A549 (cell line): ENCODE results near the gene FBXO41. TPM values are rescaled to one million over a fixed set of nuclear protein-coding genes. Genes with fewer than 3 reads are reported as not detected.

Experiments
- ATAC-seq, 2 experiments: fragments of 200-7000 bp in 1 of 2; fragments of >200 bp in 1 of 2; cut with Nextera tagmentation in 1 of 2; cut with Tn5 transposase in 1 of 2; 3 replicates each; pipeline versions ENCODE4 v1.8.0 to v1.9.1; 2018 to 2020; ENCODE audit warnings: mild to moderate bottlenecking in 1 of 2, moderate library complexity in 1 of 2
- CTCF ChIA-PET: fragments of 300-600 bp; sonication (Branson Sonifier 250); formaldehyde crosslinking; extraction: SDS; loops from one replicate; lab custom pipeline; 2021; ENCODE audit warnings: antibody characterized with exemption, inconsistent platforms; lab: Yijun Ruan, JAX
- POLR2A ChIA-PET: fragments of 350-600 bp; formaldehyde crosslinking; extraction: SDS; loops from one replicate; lab custom pipeline; 2021; ENCODE audit warnings: antibody characterized with exemption, inconsistent platforms; lab: Yijun Ruan, JAX
- DNase-seq, 2 experiments: peaks; one replicate each; pipeline versions ENCODE4 v3.0.0 to v3.0.0-alpha.2; 2011 to 2016; ENCODE audit warnings: low read depth in 1 of 2, low spot score in 1 of 2
- FAIRE-seq: peaks from 2 replicates; lab custom pipeline; 2011; peaks lifted over from hg19 to GRCh38; lab: Jason Lieb, UNC
- H3K27ac ChIP-seq, 2 experiments: fragments of >200 bp; sonication (Bioruptor Twin); formaldehyde crosslinking; 3 replicates each; pipeline ENCODE4 v1.5.1; 2016 to 2017
- H3K4me1 ChIP-seq: fragments of >200 bp; sonication (Bioruptor Twin); formaldehyde crosslinking; 3 replicates; pipeline ENCODE4 v1.6.1; 2016
- H3K4me2 ChIP-seq: fragments of >200 bp; sonication (Bioruptor Twin); formaldehyde crosslinking; 3 replicates; pipeline ENCODE4 v1.6.1; 2016
- H3K4me3 ChIP-seq: fragments of >200 bp; sonication (Bioruptor Twin); formaldehyde crosslinking; 3 replicates; pipeline ENCODE4 v1.5.1; 2016
- H3K9me3 ChIP-seq: fragments of >200 bp; sonication (Bioruptor Twin); formaldehyde crosslinking; 3 replicates; pipeline ENCODE4 v1.6.1; 2016
- ATOH8 ChIP-seq: fragments of 250-450 bp; sonication (Bioruptor Pico); IDR thresholded peaks from 2 replicates; pipeline ENCODE4 v1.5.0; 2020; ENCODE audit warnings: low read depth, mild to moderate bottlenecking, moderate library complexity
- ESRRA ChIP-seq: fragments of 150-350 bp; IDR thresholded peaks from 2 replicates; pipeline ENCODE4 v1.6.1; 2014; ENCODE audit warnings: mild to moderate bottlenecking, low read length, borderline replicate concordance
- FOSB ChIP-seq: fragments of 250-450 bp; sonication (Bioruptor Pico); IDR thresholded peaks from 2 replicates; pipeline ENCODE4 v1.5.0; 2020; ENCODE audit warnings: mild to moderate bottlenecking, moderate library complexity
- HDAC2 ChIP-seq: fragments of 200-600 bp; sonication (generic); IDR thresholded peaks from 2 replicates; pipeline ENCODE4 v1.6.1; 2016
- HES2 ChIP-seq: fragments of >200 bp; sonication (Bioruptor Twin); formaldehyde crosslinking; IDR thresholded peaks from 2 replicates; pipeline ENCODE4 v1.6.1; 2016
- HEYL ChIP-seq: fragments of 250-450 bp; sonication (Bioruptor Pico); IDR thresholded peaks from 2 replicates; pipeline ENCODE4 v1.8.0; 2021; ENCODE audit warnings: mild to moderate bottlenecking, moderate library complexity
- HOXB13 ChIP-seq: fragments of 250-450 bp; sonication (Bioruptor Pico); IDR thresholded peaks from 2 replicates; pipeline ENCODE4 v1.5.0; 2020; ENCODE audit warnings: low read depth, mild to moderate bottlenecking, moderate library complexity
- HOXB5 ChIP-seq: fragments of 250-450 bp; sonication (Bioruptor Pico); IDR thresholded peaks from 2 replicates; pipeline ENCODE4 v1.5.0; 2020; ENCODE audit warnings: mild to moderate bottlenecking, moderate library complexity
- JUN ChIP-seq, 2 experiments: fragments of >200 bp; sonication (Bioruptor Twin); formaldehyde crosslinking; IDR thresholded peaks; 2 replicates in 1 of 2; 3 replicates in 1 of 2; pipeline ENCODE4 v1.6.1; 2016 to 2017
- MAFK ChIP-seq: fragments of 450-650 bp; IDR thresholded peaks from 2 replicates; pipeline ENCODE4 v1.6.1; 2014; ENCODE audit not compliant: partially characterized antibody
- MAZ ChIP-seq: fragments of 150-350 bp; IDR thresholded peaks from 2 replicates; pipeline ENCODE4 v1.6.1; 2014; ENCODE audit warnings: antibody characterized with exemption, low read depth, low read length, borderline replicate concordance
- NR3C1 ChIP-seq: fragments of >200 bp; sonication (Bioruptor Twin); formaldehyde crosslinking; IDR thresholded peaks from 3 replicates; pipeline ENCODE4 v1.6.1; 2017
- POLR2A ChIP-seq: IDR thresholded peaks from 2 replicates; pipeline ENCODE4 v1.6.1; 2012; ENCODE audit warnings: mild to moderate bottlenecking, low read length
- POLR2AphosphoS2 ChIP-seq: conservative IDR thresholded peaks from 2 replicates; pipeline ENCODE4 v1.6.1; 2012; ENCODE audit warnings: low read length, improper control_type of control experiment, inconsistent platforms
- RAD21 ChIP-seq, 2 experiments: fragments of >200 bp in 1 of 2; sonication (Bioruptor Twin) in 1 of 2; formaldehyde crosslinking in 1 of 2; IDR thresholded peaks in 1 of 2; conservative IDR thresholded peaks in 1 of 2; 2 replicates in 1 of 2; 3 replicates in 1 of 2; pipeline ENCODE4 v1.6.1; 2012 to 2018; ENCODE audit warnings: inconsistent platforms in 1 of 2
- RARB ChIP-seq: fragments of 250-450 bp; sonication (Bioruptor Pico); IDR thresholded peaks from 2 replicates; pipeline ENCODE4 v1.8.0; 2021; ENCODE audit warnings: mild to moderate bottlenecking, moderate library complexity
- RFX5 ChIP-seq: fragments of 450-650 bp; IDR thresholded peaks from 2 replicates; pipeline ENCODE4 v1.7.1; 2014; ENCODE audit warnings: antibody characterized with exemption, mild to moderate bottlenecking, moderate library complexity
- RNF2 ChIP-seq: fragments of 200-600 bp; sonication (generic); IDR thresholded peaks from 2 replicates; pipeline ENCODE4 v1.6.1; 2016; ENCODE audit warnings: low read depth, mild to moderate bottlenecking, antibody characterized with exemption, moderate library complexity, borderline replicate concordance
- SMC3 ChIP-seq: fragments of >200 bp; sonication (Bioruptor Twin); formaldehyde crosslinking; IDR thresholded peaks from 3 replicates; pipeline ENCODE4 v1.6.1; 2018; ENCODE audit warnings: inconsistent platforms
- TFCP2L1 ChIP-seq: fragments of 250-450 bp; sonication (Bioruptor Pico); IDR thresholded peaks from 2 replicates; pipeline ENCODE4 v1.5.0; 2021; ENCODE audit warnings: mild to moderate bottlenecking
- ZC3H11A ChIP-seq: fragments of 450-650 bp; IDR thresholded peaks from 2 replicates; pipeline ENCODE4 v1.6.1; 2014; ENCODE audit warnings: antibody characterized with exemption, mild to moderate bottlenecking
- ZNF302 ChIP-seq: fragments of 250-450 bp; sonication (Bioruptor Pico); IDR thresholded peaks from 2 replicates; pipeline ENCODE4 v1.9.0; 2021; ENCODE audit warnings: inconsistent platforms, mild to moderate bottlenecking, moderate library complexity
- ZSCAN20 ChIP-seq: fragments of 250-450 bp; sonication (Bioruptor Pico); IDR thresholded peaks from 2 replicates; pipeline ENCODE4 v1.8.0; 2022; ENCODE audit warnings: mild to moderate bottlenecking, moderate library complexity
- WGBS: methylation state at CpG from one replicate; pipeline ENCODE4 v1.1.6; 2017; ENCODE audit errors: missing lambda C conversion rate; 5-methylcytosine and 5-hydroxymethylcytosine counted together
- polyA plus RNA-seq, 4 experiments: library from polyadenylated mRNA; depleted of rRNA in 3 of 4; stranded (reverse); fragments of >200 nt; fragmentation: RNase III in 1 of 4; extraction: RNeasy Plus Mini Kit Qiagen cat#74134 plus additional on column Dnase treatment in 1 of 4; gene quantifications; 2 replicates in 3 of 4; 3 replicates in 1 of 4; pipeline ENCODE4 v1.2.3, GENCODE V29; 2011 to 2017
- TF ChIP-seq, protein P1 (sequence below): fragments of 250-450 bp; sonication (Bioruptor Pico); IDR thresholded peaks from 2 replicates; pipeline ENCODE4 v1.5.0; 2021; ENCODE audit warnings: mild to moderate bottlenecking, moderate library complexity, borderline replicate concordance
- TF ChIP-seq, protein P2 (sequence below): fragments of >200 bp; sonication (Bioruptor Twin); formaldehyde crosslinking; IDR thresholded peaks from 3 replicates; pipeline ENCODE4 v1.6.1; 2016

The FBXO41 gene
- polyA plus RNA-seq, 2 of the 4 experiments (the other 2 are of a cell fraction) = 3.2 to 6.4 TPM

DNA sequence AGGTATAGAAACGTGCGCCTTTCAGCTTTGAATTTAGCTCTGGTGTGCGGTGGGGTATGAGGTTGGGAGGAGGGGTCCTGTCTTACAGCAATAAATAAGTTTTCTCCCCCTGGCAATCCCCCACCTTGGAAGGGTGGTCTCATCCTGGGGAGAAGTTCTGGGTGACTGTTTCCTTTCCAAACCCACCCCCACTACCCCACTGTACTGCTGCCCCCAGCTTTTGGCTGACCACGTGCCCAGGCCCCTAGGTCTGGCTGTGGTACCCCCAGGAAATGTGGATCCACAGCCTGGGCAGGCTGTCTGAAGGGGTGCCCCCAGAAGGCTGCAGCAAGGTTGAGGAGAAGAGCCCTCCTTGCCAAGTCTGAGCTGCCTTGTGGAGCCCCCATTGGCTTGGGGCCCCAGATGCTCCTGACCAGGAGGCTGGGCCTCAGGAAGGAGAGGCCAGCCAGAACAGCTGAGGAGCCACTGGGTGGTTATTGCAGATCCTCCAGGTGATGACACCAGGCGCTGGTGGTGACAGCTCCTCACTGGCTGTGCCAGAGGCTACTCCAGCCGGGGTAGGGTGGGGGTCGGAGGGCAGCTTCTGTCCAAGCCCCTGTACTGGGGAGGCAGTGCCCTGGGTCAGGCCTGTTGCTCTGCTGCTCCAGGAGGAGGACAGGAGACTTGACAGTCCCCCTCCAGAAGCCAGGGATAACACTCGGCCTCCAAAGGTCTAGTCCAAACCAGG is 25.9 kb downstream of the FBXO41 start:
- WGBS = 81% methylated on average over 5 of the region's 8 CpGs
- ATAC-seq (no peak), FAIRE-seq (no peak), DNase-seq (no peak)
- H3K4me1 ChIP-seq = no peaks in the 10 kb centered on the region
- ChIA-PET POLR2A (interaction anchor here (1.4 to 2.1 kb wide), 2 partner anchors 14 to 25 kb away, joined by 5 to 8 read pairs; partner anchors contain the start of genes CCT7 and PRADC1), CTCF (interaction anchor here (0.8 to 4.8 kb wide), 15 partner anchors 9 to 364 kb away, joined by 3 to 50 read pairs (median 6); partner anchors contain the start of genes CCT7, EGR4 and PRADC1)
- no peaks in the 10 kb centered on the region for H3K9me3 ChIP-seq
- H3K27ac ChIP-seq = no peak overlapping the region
- H3K4me2 ChIP-seq = no peak overlapping the region
- no peak overlapping the region for H3K4me3 ChIP-seq
- no peak for TF ChIP-seq RARB (CRISPR knock-in tag)
- no peak for TF ChIP-seq RNF2
- TF ChIP-seq ESRRA = no peak
- TF ChIP-seq TFCP2L1 (CRISPR knock-in tag) = no peak
- TF ChIP-seq MAFK = no peak
- no peak for TF ChIP-seq NR3C1
- TF ChIP-seq FOSB (CRISPR knock-in tag) = no peak
- no peak for TF ChIP-seq HOXB13 (CRISPR knock-in tag)
- TF ChIP-seq, protein P1, sequence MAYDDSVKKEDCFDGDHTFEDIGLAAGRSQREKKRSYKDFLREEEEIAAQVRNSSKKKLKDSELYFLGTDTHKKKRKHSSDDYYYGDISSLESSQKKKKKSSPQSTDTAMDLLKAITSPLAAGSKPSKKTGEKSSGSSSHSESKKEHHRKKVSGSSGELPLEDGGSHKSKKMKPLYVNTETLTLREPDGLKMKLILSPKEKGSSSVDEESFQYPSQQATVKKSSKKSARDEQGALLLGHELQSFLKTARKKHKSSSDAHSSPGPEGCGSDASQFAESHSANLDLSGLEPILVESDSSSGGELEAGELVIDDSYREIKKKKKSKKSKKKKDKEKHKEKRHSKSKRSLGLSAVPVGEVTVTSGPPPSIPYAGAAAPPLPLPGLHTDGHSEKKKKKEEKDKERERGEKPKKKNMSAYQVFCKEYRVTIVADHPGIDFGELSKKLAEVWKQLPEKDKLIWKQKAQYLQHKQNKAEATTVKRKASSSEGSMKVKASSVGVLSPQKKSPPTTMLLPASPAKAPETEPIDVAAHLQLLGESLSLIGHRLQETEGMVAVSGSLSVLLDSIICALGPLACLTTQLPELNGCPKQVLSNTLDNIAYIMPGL (CRISPR knock-in tag) = no peak

DNA sequence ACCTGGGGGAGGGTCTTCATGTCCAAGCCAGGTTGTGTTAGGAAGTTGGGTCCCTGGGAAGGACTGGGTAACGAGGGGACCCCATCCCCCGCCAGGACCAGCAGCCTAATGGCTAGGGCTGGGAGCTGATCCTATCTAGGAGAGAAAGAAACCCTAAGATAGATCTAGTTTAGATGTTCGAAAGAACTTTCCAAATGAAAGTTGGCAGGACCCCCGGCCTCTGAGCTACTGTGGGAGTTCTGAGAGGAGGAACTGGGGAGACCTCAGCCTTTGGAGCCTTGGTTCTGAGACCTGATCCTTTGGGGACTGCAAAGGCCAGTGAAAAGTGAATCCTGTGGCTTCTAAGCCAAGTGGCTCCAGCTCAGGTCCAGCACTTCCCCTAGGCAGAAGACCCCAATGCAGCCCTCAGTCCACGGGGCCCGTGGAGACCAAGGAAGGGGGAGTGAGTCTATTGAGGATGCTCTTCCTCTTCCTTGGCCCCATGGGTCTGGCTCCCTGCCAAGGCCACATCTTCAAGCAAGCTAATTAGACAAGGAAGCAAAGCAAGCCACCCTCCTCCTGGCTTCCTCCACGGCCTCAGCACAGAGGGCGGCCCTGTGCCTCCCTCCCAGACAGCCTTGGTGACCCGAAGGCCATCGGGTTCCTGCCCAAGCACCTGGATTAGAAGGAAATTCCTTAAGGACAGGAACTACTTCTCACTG is 26.7 kb downstream of the FBXO41 start:
- TF ChIP-seq, protein P2, sequence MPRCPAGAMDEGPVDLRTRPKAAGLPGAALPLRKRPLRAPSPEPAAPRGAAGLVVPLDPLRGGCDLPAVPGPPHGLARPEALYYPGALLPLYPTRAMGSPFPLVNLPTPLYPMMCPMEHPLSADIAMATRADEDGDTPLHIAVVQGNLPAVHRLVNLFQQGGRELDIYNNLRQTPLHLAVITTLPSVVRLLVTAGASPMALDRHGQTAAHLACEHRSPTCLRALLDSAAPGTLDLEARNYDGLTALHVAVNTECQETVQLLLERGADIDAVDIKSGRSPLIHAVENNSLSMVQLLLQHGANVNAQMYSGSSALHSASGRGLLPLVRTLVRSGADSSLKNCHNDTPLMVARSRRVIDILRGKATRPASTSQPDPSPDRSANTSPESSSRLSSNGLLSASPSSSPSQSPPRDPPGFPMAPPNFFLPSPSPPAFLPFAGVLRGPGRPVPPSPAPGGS = no peak
- TF ChIP-seq MAZ (no peak), RFX5 (no peak), HDAC2 (no peak), ZC3H11A (no peak), POLR2A (no peak), HES2 (no peak), FOSB (CRISPR knock-in tag) (no peak), ZSCAN20 (no peak), HOXB5 (no peak), ATOH8 (CRISPR knock-in tag) (no peak), HEYL (CRISPR knock-in tag) (no peak), RAD21 (conservative IDR thresholded peaks at IDR 0.05 in 1 of 2, IDR thresholded peaks at IDR 0.05 in 1 of 2) (no peak), ZNF302 (CRISPR knock-in tag) (no peak), SMC3 (no peak), JUN (IDR thresholded peaks at IDR 0.05) (no peak), POLR2AphosphoS2 (no peak)
- H3K9me3 ChIP-seq = no peaks in the 10 kb centered on the region
- ATAC-seq (no peak), DNase-seq (no peak), FAIRE-seq (no peak)
- CTCF ChIA-PET = interaction anchor here (0.8 to 4.8 kb wide), 11 partner anchors 9 to 172 kb away, joined by 3 to 50 read pairs (median 6); partner anchors contain the start of genes EGR4 and PRADC1
- no peaks in the 10 kb centered on the region for H3K4me1 ChIP-seq
- WGBS = 80% methylated on average over 10 of the region's 10 CpGs
- POLR2A ChIA-PET = interaction anchor here (1.4 to 2.1 kb wide), 2 partner anchors 13 to 24 kb away, joined by 5 to 8 read pairs; partner anchors contain the start of genes CCT7 and PRADC1
- no peak overlapping the region for H3K4me2 ChIP-seq
- no peak overlapping the region for H3K4me3 ChIP-seq
- no peak overlapping the region for H3K27ac ChIP-seq
